Thyroid gland (tissue), 4 donors: ENCODE results near the gene SV2B.

Experiments used
- CTCF ChIP-seq, 6 experiments: fragments of 200-600 bp in 3 of 6; fragments of 450-650 bp in 3 of 6; sonication (generic) in 3 of 6; IDR thresholded peaks; one replicate each; pipeline ENCODE4 v1.5.1; 2016 to 2019; ENCODE audit warnings: antibody characterized with exemption in 6 of 6, mild to moderate bottlenecking in 2 of 6, inconsistent platforms in 1 of 6, moderate library complexity in 1 of 6
- POLR2A ChIP-seq, 2 donors: fragments of 450-650 bp; IDR thresholded peaks; one replicate each; pipeline ENCODE4 v1.6.1; 2017; ENCODE audit warnings: antibody characterized with exemption in 2 of 2, mild to moderate bottlenecking in 2 of 2, moderate library complexity in 1 of 2

- TF ChIP-seq CTCF (IDR thresholded peaks at IDR 0.05): no peak
- TF ChIP-seq POLR2A (IDR thresholded peaks at IDR 0.05): no peak
These were observed 190.5 kb downstream of the SV2B start for GRCh38 chr15:91290553-91290952.
